Measurements from ENCODE around the gene CYP2E1.

Gene CYP2E1

DNA sequence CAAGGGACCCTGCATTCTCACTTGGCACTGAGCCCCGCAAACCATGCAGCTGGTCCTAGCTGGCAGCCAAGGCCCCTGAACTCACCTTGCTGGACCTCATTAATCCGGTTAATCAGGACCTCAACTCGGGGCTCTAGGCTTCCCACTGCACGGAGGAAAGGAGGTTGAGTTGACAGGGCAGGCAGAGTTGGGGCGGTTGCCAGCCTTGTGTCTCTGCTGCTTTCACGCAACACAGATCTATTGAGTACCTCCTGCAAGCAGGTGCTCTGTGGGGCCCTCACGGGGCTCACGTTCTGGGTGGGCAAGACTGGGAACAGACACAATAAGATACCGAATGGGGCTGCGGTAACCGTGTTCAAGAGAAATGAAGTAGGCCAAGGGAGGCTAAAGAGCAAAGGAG is 32.1 kb downstream of the CYP2E1 start:
- Histone ChIP-seq H3K36me3 (ENCODE audit: control insufficient read depth in 4 of 4, insufficient read depth in 4 of 4, low read length in 3 of 4) (no peaks in the 10 kb centered on the region), H3K9me3 (ENCODE audit: control extremely low read depth in 1 of 5, control insufficient read depth in 4 of 5, insufficient read depth in 2 of 5, low read depth in 1 of 5, low read length in 4 of 5) (no peaks in the 10 kb centered on the region), H3K27me3 (replicated peaks in 2 of 5; ENCODE audit: control insufficient read depth in 4 of 5, insufficient read depth in 5 of 5, low read length in 4 of 5) (peaks cover 0 to 10% (median 2%) of the 10 kb centered on the region in 5 experiments), H3K4me3 (ENCODE audit: control insufficient read depth in 1 of 7, extremely low read depth in 1 of 7, insufficient read depth in 4 of 7, low read depth in 2 of 7, low read length in 6 of 7) (no peak overlapping the region), H3K27ac (ENCODE audit: insufficient read depth in 1 of 2, low read depth in 1 of 2, low read length in 2 of 2, poor library complexity in 1 of 2, severe bottlenecking in 2 of 2) (no peak overlapping the region), H3K4me1 (ENCODE audit: control extremely low read depth in 1 of 4, control insufficient read depth in 4 of 4, insufficient read depth in 4 of 4, low read length in 3 of 4) (peaks cover 0 to 2% (median under 1%) of the 10 kb centered on the region in 4 experiments)
- 94% methylated on average over 11 of the region's 11 CpGs for WGBS (ENCODE audit: insufficient coverage)
- CTCF ChIA-PET, result no interaction called here
- DNase-seq, result no peak
- POLR2A ChIA-PET, result no interaction called here

DNA sequence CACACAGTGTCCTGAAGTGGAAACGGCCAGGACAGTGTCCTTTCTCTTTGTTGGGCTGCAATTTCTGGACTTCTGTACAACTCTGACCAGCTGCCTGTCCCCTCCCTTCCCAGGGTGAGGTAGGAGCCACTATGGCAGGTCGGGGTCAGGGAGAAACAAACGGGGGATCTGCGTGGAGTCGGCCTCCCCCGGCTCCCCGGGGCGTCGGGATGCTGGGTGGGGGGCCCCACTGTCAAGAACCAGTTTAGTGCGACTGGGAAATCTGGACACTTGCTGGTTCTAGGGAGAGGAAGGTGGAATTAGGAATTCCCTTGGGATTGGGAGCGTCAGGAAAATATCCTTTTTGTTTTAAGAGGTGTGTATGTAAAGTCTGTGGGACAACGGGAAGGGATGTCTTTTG is 37.7 kb downstream of the CYP2E1 start:
- Histone ChIP-seq H3K9me3 (ENCODE audit: control extremely low read depth in 1 of 5, control insufficient read depth in 4 of 5, insufficient read depth in 2 of 5, low read depth in 1 of 5, low read length in 4 of 5) (peaks cover 0 to 35% (median 22%) of the 10 kb centered on the region in 5 experiments), H3K36me3 (ENCODE audit: control insufficient read depth in 4 of 4, insufficient read depth in 4 of 4, low read length in 3 of 4) (no peaks in the 10 kb centered on the region), H3K27me3 (replicated peaks in 2 of 5; ENCODE audit: control insufficient read depth in 4 of 5, insufficient read depth in 5 of 5, low read length in 4 of 5) (peaks cover 0 to 45% (median 3%) of the 10 kb centered on the region in 5 experiments), H3K4me3 (ENCODE audit: control insufficient read depth in 1 of 7, extremely low read depth in 1 of 7, insufficient read depth in 4 of 7, low read depth in 2 of 7, low read length in 6 of 7) (no peak overlapping the region), H3K27ac (ENCODE audit: insufficient read depth in 1 of 2, low read depth in 1 of 2, low read length in 2 of 2, poor library complexity in 1 of 2, severe bottlenecking in 2 of 2) (no peak overlapping the region), H3K4me1 (ENCODE audit: control extremely low read depth in 1 of 4, control insufficient read depth in 4 of 4, insufficient read depth in 4 of 4, low read length in 3 of 4) (no peaks in the 10 kb centered on the region)
- CTCF ChIA-PET, result no interaction called here
- WGBS (ENCODE audit: insufficient coverage), result 90% methylated on average over 10 of the region's 12 CpGs
- POLR2A ChIA-PET, result no interaction called here
- DNase-seq, result no peak

DNA sequence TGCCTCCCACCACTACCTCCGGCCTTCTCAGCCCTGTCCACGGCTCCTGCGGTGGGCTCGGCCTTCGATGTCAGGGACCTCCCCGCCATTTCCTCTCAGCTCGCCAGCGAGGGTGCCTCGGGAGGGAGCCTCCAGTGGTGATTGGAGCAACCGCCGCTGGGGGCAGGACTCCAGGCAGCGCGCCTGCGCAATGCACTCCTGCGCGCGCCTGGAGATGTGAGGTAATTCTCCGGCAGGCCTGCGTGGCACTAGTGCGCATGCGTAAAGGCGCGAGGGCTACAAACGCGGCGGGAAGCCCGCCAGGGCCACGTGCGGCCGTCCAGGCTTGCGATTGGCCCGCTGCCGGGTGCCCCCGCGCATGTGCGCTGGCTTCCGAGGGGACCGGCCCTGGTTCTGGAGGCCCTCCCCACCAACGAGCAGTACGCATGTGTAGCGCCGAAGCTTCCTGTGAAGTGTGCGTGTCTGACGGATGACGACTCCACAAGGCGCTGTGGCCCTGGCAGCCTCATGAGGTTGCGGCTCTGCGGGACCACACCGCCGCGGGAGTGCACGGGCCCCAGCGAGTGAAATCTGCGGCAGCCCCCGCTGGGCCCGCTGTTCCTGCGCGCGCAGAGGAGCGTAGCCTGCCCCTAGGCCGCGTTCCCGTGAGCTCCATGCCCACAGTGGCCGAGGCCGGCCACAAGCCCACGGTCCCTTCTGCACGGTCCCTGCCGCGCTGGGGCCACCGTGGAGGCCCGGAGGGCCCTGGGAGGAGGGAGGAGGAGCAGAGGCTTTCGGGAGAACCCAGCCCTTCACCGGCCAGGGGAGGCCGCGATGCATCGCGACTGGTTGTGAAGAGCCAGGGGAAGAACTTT is 38.5 kb downstream of the CYP2E1 start, which contains the start of gene SYCE1:
Gene SYCE1, minus strand, starts transcription at position 143 of the 854 bp plus-strand sequence. Its CDS starts 54 bp downstream, at position 89.
- Histone ChIP-seq H3K27ac (ENCODE audit: insufficient read depth in 1 of 2, low read depth in 1 of 2, low read length in 2 of 2, poor library complexity in 1 of 2, severe bottlenecking in 2 of 2) (no peak within 1 kb of the TSS), H3K36me3 (ENCODE audit: control insufficient read depth in 4 of 4, insufficient read depth in 4 of 4, low read length in 3 of 4) (no peaks in the 10 kb centered on the region), H3K4me1 (ENCODE audit: control extremely low read depth in 1 of 4, control insufficient read depth in 4 of 4, insufficient read depth in 4 of 4, low read length in 3 of 4) (no peaks in the 10 kb centered on the region), H3K27me3 (replicated peaks in 2 of 5; ENCODE audit: control insufficient read depth in 4 of 5, insufficient read depth in 5 of 5, low read length in 4 of 5) (peaks cover 0 to 43% (median 3%) of the 10 kb centered on the region in 5 experiments), H3K9me3 (ENCODE audit: control extremely low read depth in 1 of 5, control insufficient read depth in 4 of 5, insufficient read depth in 2 of 5, low read depth in 1 of 5, low read length in 4 of 5) (peaks cover 0 to 35% (median 22%) of the 10 kb centered on the region in 5 experiments), H3K4me3 (ENCODE audit: control insufficient read depth in 1 of 7, extremely low read depth in 1 of 7, insufficient read depth in 4 of 7, low read depth in 2 of 7, low read length in 6 of 7) (no peak within 1 kb of the TSS)
- WGBS (ENCODE audit: insufficient coverage), result 68% methylated on average over 74 of the region's 77 CpGs
- DNase-seq, result peak in 1 of 3 donors; percentile 37
- ChIA-PET POLR2A (no interaction called here), CTCF (interaction anchor here (0.7 kb wide), 1 partner anchor 32 kb away, joined by 3 read pairs; no protein-coding TSS in a partner anchor)

DNA sequence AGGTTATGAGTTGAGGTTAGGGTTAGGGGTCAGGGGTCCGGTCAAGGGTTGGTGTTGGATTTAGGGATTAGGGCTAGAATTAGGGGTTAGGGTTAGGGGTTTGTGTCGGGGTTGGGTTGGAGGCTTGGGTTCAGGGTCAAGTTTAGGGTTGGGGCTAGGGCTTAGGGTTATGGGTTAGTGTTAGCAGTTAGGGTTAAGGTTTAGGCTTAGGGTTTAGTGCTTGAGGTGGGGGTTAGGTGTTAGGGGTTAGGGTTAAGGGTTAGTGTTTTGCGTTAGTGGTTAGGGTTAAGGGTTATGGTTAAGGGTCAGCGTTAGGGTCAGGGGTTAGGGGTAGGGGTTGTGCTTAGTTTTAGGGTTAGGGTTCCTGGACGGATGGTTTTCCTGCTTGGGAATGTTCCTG is 40.0 kb downstream of the CYP2E1 start:
- H3K4me3 ChIP-seq (ENCODE audit: control insufficient read depth in 1 of 7, extremely low read depth in 1 of 7, insufficient read depth in 4 of 7, low read depth in 2 of 7, low read length in 6 of 7), result no peak overlapping the region
- CTCF ChIA-PET, result no interaction called here
- H3K4me1 ChIP-seq (ENCODE audit: control extremely low read depth in 1 of 4, control insufficient read depth in 4 of 4, insufficient read depth in 4 of 4, low read length in 3 of 4), result no peaks in the 10 kb centered on the region
- H3K36me3 ChIP-seq (ENCODE audit: control insufficient read depth in 4 of 4, insufficient read depth in 4 of 4, low read length in 3 of 4), result no peaks in the 10 kb centered on the region
- H3K27ac ChIP-seq (ENCODE audit: insufficient read depth in 1 of 2, low read depth in 1 of 2, low read length in 2 of 2, poor library complexity in 1 of 2, severe bottlenecking in 2 of 2), result no peak overlapping the region
- peaks cover 0 to 35% (median 22%) of the 10 kb centered on the region in 5 experiments for H3K9me3 ChIP-seq (ENCODE audit: control extremely low read depth in 1 of 5, control insufficient read depth in 4 of 5, insufficient read depth in 2 of 5, low read depth in 1 of 5, low read length in 4 of 5)
- no peak for DNase-seq
- H3K27me3 ChIP-seq (replicated peaks in 2 of 5; ENCODE audit: control insufficient read depth in 4 of 5, insufficient read depth in 5 of 5, low read length in 4 of 5), result peaks cover 0 to 43% (median 3%) of the 10 kb centered on the region in 5 experiments
- 97% methylated on average over 3 of the region's 5 CpGs for WGBS (ENCODE audit: insufficient coverage)
- POLR2A ChIA-PET, result no interaction called here

DNA sequence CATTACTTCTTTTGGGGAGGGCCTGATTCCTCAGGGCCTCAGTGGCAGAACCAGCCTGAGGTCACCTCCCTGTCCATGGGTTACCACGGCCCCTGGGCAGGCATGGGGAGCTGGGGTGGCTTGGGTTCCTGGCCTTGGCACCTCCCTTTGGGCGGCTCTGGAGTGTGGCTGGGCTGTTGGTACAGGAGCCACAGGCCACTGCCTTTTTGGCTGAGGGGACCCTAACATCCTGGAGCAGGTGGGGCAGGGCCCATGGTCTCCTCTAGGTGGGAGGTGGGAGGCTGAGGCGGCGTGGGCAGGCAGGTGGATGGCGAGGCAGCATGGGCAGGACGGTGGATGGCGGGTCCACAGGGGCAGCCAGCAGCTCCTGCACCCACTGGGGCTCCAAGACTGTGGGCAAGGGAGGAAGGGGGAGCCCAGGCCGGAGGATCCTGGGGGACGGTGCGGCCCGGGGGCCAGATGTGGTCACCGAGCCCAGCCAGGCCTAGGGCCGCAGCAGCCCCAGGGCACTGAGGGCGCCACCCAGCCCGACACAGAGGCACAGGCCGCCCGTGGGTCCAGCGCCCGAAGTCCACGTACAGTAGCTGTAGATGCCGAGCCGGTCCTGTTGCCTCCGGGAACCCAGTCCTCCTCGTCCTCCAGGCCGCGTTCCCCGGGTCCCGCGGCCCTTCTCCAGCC is 40.6 kb downstream of the CYP2E1 start:
- WGBS (ENCODE audit: insufficient coverage), result 91% methylated on average over 26 of the region's 29 CpGs
- CTCF ChIA-PET, result no interaction called here
- no peaks in the 10 kb centered on the region for H3K36me3 ChIP-seq (ENCODE audit: control insufficient read depth in 4 of 4, insufficient read depth in 4 of 4, low read length in 3 of 4)

DNA sequence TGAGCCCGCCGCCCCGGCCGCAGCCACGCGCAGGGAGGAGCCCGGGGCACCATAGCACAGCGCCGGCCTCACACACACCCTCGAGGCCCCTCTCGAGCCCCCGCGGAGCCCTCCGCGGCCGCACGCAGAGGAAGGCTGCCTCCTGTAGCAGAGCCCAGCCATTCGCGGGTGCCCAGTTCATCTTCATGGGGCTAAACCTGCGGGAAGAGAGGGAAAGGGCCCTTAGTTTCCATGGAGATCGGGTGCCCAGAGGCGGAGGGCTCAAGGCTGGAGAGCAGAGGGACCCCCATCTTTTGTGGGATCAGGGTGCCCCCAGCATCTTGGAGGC is 41.1 kb downstream of the CYP2E1 start:
- Histone ChIP-seq H3K4me1 (ENCODE audit: control extremely low read depth in 1 of 4, control insufficient read depth in 4 of 4, insufficient read depth in 4 of 4, low read length in 3 of 4) (no peaks in the 10 kb centered on the region), H3K4me3 (ENCODE audit: control insufficient read depth in 1 of 7, extremely low read depth in 1 of 7, insufficient read depth in 4 of 7, low read depth in 2 of 7, low read length in 6 of 7) (no peak overlapping the region), H3K9me3 (ENCODE audit: control extremely low read depth in 1 of 5, control insufficient read depth in 4 of 5, insufficient read depth in 2 of 5, low read depth in 1 of 5, low read length in 4 of 5) (peaks cover 2 to 41% (median 27%) of the 10 kb centered on the region in 5 experiments), H3K27ac (ENCODE audit: insufficient read depth in 1 of 2, low read depth in 1 of 2, low read length in 2 of 2, poor library complexity in 1 of 2, severe bottlenecking in 2 of 2) (no peak overlapping the region), H3K27me3 (replicated peaks in 2 of 5; ENCODE audit: control insufficient read depth in 4 of 5, insufficient read depth in 5 of 5, low read length in 4 of 5) (peaks cover 0 to 43% (median 3%) of the 10 kb centered on the region in 5 experiments), H3K36me3 (ENCODE audit: control insufficient read depth in 4 of 4, insufficient read depth in 4 of 4, low read length in 3 of 4) (no peaks in the 10 kb centered on the region)
- DNase-seq, result no peak
- 93% methylated on average over 17 of the region's 22 CpGs for WGBS (ENCODE audit: insufficient coverage)
- ChIA-PET POLR2A (no interaction called here), CTCF (no interaction called here)

More for the DNA sequence above, 40.6 kb downstream of the CYP2E1 start:
- POLR2A ChIA-PET, result no interaction called here
- H3K27me3 ChIP-seq (replicated peaks in 2 of 5; ENCODE audit: control insufficient read depth in 4 of 5, insufficient read depth in 5 of 5, low read length in 4 of 5), result peaks cover 0 to 43% (median 3%) of the 10 kb centered on the region in 5 experiments
- DNase-seq, result no peak
- no peak overlapping the region for H3K27ac ChIP-seq (ENCODE audit: insufficient read depth in 1 of 2, low read depth in 1 of 2, low read length in 2 of 2, poor library complexity in 1 of 2, severe bottlenecking in 2 of 2)
- H3K4me1 ChIP-seq (ENCODE audit: control extremely low read depth in 1 of 4, control insufficient read depth in 4 of 4, insufficient read depth in 4 of 4, low read length in 3 of 4), result no peaks in the 10 kb centered on the region
- no peak overlapping the region for H3K4me3 ChIP-seq (ENCODE audit: control insufficient read depth in 1 of 7, extremely low read depth in 1 of 7, insufficient read depth in 4 of 7, low read depth in 2 of 7, low read length in 6 of 7)
- peaks cover 0 to 38% (median 22%) of the 10 kb centered on the region in 5 experiments for H3K9me3 ChIP-seq (ENCODE audit: control extremely low read depth in 1 of 5, control insufficient read depth in 4 of 5, insufficient read depth in 2 of 5, low read depth in 1 of 5, low read length in 4 of 5)

Data from common myeloid progenitor, CD34-positive (primary cell).